HG03521 (cell line): ENCODE data around the gene MRGPRE.
"Not testable (repeated sequence)": the region's sequence is repeated elsewhere in the genome, so short reads cannot be mapped to it uniquely, and the experiment has no call there.

Experiments used
- ATAC-seq: cut with Tn5 transposase; IDR thresholded peaks from one replicate; pipeline ENCODE4 v1.9.1; 2021; ENCODE audit warnings: mild to moderate bottlenecking, moderate library complexity; ENCODE audit not compliant: unreplicated experiment

Gene MRGPRE, protein sequence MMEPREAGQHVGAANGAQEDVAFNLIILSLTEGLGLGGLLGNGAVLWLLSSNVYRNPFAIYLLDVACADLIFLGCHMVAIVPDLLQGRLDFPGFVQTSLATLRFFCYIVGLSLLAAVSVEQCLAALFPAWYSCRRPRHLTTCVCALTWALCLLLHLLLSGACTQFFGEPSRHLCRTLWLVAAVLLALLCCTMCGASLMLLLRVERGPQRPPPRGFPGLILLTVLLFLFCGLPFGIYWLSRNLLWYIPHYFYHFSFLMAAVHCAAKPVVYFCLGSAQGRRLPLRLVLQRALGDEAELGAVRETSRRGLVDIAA

DNA sequence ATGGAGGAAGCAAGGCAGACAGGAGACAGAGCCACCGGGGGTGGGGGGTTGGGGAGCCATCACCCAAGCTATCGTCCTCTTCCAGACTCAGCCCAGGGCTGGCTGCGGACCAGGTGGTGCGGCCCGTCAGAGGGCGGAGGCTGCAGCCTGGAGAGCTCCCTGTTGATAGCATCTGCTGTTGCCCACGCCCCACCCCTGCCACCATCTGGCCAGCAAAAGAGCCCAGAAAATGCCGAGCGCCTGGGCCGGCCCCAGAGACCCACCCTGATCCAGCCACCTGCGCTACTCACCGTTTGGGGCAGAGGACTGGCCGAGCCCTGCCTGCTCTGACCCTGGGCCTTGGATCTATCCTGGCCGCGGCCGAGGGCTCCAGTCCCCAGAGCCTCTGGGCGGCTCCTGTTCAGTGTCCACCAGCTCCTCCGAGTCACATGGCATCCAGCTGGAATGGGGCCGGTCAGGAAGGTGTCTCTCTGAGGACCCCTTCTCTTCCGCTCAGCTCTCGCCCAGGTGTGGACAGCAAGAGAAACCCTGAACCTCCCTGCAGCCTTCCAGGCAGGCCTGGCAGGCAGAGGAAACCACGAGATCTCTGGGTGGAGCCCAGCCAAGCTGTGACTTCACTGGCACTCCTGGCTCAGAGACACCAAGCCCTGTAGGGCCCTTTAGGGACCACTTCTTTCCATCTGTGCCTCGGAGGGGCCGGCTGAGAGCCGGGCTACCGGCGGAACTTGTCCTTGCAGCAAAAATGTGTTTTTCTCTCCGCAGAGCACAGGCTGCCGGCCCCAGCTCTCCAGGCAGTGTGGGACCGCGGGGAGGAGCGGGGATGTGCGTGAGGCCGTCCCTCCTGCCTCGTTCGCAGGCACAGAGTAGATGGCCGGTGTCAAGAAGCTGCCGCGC is at the start of gene MRGPRE:
MRGPRE (minus strand) TSS at position 567 of the 894 bp plus-strand sequence. CDS start 3,618 bp downstream, outside the sequence.
- no peak for ATAC-seq

DNA sequence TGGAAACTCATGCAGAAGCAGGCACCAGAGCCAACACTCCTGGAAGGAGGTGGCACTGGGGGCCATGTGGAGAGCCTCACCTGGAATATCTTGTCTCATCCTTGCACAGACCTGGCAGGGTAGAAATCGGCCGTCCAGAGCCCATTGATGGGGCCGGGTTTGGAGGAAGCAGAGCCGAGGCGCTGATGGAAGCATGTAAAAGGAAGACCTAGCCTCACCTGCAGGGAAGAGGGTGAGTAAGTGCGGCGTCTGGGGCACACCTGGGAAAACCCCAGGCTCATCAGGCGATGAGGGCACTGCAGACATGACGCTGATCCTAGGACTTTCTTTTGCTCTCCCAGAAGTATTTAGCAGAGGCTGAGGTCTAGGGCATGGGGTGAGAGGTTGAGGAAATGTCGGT is 48.9 kb upstream of the MRGPRE start:
- ATAC-seq, result not testable (repeated sequence)

DNA sequence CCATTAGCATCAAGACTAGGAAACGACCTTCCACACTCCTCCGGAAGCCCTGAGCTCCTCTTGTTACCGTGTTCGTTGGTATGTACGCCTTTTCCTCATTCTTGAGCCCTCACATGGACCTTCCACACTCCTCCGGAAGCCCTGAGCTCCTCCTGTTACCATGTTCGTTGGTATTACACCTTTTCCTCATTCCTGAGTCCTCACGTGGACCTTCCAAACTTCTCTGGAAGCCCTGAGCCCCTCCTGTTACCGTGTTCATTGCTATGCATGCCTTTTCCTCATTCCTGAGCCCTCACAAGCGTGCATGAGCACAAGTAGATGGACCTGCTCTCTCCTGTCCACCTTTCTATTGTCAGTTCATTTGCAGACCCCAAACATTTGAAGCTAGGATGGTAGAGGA is 48.4 kb upstream of the MRGPRE start:
- ATAC-seq, result not testable (repeated sequence)

DNA sequence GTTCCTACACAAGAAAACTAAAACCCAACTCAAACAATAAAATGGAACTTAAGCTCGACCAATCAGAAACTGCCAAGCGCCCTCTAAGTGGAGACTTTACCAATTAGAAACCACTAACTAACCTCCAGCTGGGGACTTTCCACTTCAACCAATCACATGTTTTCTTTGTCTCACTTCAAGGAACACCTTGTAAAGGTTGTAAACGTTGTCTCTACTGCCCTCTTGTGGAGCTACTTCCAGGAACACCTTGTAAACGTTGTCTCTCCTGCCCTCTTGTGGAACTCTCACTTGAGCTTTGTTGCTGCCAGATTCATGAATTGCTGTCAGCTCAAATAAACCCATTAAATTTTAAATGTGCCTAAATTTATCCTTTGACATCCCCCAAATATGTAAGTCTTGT is 46.7 kb upstream of the MRGPRE start:
- not testable (repeated sequence) for ATAC-seq

DNA sequence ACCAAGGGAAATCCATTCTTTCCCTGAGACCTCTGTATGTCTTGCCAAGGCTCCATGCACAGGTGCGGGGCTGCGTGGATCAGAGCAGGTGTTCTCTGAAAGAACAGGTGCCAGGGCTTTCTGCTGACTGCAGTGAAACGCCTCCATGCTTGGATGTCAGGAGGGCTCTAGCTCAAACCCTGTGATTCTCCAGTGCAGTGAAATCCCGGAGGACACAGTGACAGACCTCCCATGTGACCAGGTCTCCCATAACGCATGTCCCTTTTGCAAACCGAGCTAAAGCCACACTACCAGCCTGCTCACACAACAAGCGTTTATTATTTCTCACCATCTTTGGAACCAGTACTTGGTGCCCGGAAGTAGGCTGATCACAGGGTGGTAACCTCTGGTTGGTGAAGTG is 41.4 kb upstream of the MRGPRE start:
- not testable (repeated sequence) for ATAC-seq

DNA sequence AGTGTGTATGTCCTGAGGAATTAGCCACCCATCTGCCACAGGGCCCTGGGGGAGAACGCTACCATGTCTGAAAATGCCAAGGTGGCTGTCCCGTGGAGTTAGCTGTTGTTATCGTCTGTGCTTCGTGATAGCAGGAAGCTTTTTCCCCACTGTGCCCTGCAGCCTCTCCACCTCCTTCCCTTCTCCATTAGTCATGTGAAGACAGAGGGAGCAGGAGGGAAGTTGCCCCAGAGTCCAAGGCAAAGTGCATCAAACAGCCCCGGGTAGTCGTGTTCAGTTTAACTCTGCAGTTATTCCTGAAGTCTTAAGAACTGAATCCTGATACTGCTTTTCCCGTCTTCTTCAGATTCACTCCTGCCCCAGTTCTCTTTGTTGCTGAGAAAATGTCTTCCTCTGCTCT is 30.3 kb upstream of the MRGPRE start:
- not testable (repeated sequence) for ATAC-seq

DNA sequence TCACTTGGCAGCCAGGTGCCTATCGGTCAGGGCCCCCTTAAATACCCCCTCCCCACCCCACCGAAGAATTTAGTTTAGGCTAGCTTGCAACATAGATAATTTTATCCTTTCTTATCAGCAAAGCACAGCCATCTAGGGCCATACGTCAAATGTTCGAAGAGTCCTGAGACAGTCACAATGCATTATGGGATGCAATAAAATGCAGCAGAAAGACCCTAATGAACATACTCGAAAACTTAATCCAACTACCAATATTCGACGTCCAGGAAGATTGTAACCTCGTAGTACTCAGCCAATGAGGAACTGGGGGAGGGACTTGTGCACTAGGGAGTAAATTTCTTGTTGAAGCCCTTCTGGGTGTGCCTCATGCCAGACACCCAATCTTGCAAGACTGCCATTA is 29.6 kb upstream of the MRGPRE start:
- ATAC-seq, result not testable (repeated sequence)

DNA sequence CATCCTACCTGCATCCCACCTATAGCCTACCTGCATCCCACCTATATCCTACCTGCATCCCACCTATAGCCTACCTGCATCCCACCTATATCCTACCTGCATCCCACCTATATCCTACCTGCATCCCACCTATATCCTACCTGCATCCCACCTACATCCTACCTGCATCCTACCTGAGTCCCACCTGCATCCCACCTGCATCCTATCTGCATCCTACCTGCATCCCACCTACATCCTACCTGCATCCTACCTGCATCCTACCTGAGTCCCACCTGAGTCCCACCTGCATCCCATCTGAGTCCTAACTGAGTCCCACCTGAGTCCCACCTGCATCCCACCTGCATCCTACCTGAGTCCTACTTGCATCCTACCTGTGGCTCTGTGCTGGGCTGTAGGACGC is 25.3 kb upstream of the MRGPRE start:
- not testable (repeated sequence) for ATAC-seq

DNA sequence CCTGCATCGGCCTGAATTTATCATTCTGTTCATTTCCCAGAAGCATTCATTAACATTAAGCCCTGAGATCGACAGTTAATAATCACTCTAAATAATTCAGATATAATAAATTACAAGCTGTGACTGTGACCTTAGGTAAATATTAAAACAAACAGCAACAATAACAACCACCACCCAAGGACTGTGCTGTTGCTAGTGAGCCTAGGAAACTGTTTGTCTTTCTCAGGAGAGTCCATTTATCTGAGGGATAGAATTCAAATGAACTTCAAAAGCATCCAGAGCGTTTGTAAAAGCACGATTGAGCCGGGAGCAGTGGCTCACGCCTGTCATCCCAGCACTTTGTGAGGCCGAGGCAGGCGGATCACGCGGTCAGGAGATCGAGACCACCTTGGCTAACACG is 23.0 kb upstream of the MRGPRE start:
- ATAC-seq, result not testable (repeated sequence)

DNA sequence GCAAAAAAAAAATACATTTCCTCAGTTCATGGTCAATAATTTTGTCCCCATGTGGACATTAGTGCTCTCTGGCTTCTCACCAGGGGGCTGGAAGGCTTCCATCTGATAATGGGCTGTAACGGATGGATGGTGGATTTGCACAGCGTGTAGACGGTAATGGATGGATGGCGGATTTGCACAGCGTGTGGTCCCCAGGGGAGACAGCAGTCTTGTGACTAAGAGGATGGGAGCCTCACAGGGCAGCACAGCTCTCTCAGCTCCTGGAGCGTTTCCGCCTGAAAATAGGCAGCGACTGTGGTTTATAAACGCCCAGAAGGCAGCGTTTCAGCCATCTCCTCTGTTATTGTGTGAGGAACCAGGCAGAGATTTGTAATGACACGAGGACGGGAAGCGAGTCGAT is 22.6 kb upstream of the MRGPRE start:
- not testable (repeated sequence) for ATAC-seq

DNA sequence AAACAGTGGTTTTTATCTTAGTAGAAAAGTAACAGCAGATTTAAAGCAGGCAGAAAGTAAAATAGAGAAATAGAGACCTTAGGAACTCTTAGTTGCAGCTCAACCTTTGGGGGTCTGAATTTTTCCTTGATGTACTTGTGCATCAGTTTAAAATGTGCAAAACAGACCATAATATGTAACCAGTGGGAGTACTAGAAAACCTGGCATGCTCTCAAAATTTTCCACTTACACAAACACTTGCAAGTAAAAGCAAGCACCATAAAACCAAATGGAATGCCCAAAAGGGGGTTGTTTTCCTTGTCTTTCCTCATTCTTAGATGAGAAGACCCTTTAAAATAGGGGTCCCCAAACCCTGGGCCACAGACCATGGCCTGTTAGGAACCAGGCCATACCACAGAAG is 12.9 kb upstream of the MRGPRE start:
- no peak for ATAC-seq

DNA sequence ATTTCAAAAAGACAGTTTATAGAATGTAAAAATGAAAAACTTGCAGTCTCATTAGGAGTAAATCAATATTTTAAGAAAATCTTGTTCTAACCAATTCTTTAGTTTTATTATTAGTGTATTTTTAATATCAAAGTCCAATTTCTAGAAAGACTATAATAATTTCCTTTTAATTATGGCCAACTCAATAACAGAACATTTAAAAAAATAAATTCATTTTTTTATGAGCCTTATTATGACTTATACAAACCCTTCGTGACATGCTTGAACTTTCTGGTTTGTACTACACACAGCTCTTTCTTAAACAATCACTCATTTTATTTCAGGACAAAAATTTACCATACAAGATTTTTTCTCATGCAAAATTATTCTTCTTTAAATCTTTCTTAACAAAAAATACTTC is 11.7 kb upstream of the MRGPRE start:
- no peak for ATAC-seq

DNA sequence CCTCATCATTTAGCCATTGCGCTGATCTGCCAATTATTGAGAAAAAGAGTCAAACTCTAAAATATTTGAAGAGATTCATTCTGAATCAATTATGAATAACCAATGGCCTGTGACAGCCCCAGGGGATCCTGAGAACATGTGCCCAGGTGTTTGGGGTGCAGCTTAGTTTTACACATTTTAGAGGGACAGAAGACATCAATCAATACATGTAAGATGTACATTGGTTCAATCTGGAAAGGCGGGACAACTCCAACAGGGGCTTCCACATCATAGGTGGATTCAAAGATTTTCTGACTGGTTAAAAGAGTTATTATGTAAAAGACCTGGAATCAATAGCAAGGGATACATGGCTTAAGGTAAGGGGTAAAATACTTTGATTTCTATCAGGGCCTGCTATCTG is 4.9 kb upstream of the MRGPRE start:
- ATAC-seq, result no peak

DNA sequence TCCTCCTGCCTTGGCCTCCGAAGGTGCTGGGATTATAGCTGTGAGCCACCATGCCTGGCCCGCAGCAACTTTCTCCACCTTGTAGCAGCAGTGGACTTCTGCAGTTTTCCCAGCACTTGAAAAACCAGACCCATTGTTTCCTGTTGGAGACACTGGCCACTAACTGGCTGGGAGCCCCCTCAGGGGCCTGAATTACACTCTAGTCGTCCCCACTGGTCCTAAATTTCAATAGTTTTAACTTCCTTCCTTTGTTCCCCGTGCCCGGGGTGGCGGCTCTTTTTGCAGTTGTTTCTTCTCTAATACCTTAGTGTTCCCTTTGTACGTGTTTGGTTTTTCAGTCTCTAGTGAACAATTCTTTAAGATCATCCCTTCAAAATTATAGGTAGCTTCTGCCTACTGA is 2.6 kb upstream of the MRGPRE start:
- no peak for ATAC-seq

DNA sequence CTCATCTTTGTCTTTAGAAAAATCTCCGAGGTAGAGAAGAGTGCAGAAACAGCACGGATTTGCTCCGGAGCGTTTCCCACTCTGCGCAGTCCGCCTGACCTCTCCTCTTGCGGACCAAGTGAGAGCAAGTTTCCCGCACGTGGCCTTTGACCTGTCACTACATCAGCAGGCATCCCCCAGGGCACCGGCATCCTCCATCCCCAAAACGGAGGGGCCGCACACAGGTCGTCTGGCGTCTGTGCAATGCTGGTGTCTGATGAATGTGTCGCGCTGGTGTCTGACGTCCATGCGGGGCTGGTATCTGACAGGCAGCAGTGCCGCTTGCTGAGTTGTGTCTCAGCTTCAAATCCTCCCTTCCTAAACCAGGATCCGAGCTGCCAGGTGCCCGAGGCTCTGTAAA is 739 bp upstream of the MRGPRE start:
- ATAC-seq, result no peak

DNA sequence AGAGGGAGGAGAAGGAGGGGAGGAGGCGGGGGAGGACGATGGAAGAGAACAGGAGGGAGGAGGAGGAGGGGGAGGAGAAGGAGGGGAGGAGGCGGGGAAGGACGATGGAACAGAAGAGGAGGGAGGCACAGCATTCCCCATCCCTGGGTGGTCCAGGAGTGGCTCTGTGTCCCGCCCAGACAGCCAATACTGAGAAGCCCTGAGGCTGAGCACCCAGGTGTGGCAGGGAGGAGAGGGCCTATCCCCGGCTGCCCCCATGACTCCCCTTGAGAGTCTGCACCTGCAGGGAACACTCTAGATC is 717 bp downstream of the MRGPRE start:
- no peak for ATAC-seq

DNA sequence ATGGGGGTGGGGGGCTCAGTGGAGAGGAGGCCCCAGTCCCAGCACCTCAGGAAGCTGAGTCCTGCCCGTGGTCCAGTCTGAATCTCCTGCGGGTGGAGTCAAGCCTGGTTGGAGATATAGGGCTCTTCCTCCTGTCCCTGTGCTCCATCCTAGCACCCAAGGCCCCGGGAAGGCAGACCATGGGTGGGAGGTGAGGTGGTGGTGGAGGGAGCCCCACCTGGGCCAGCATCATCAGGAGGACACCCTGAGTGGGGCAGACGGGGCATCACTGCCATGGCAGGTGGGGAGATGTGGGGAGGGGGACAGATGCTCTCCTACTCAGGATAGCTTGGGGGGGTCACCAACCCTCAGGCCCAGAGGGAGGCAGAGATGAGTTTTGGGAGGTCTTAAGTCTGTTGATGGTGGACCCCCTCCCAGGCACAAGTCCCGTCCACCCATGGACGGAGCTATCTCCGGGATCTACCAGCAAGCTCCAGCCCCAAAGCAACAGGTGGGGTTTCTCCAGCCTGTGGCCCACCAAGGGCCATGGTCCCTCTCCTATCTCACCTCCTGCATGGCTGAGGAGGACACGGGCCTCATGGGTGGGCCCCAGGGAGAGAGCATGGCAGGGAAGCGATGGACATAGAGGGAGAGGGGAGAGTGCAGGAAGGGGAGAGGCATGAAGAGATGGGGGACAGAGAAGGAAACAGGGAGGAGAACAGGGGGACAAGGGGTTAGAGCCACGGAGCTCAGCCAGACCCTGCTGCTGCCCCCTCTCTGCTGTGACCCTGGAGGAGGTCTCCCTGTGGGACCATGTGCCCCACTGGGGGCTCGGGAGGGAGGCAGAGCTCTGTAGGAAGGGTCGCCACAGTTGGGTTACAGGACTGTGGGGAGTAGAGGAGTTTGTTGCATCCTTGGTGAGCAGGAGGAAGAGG is 1.3 kb downstream of the MRGPRE start:
- no peak for ATAC-seq

DNA sequence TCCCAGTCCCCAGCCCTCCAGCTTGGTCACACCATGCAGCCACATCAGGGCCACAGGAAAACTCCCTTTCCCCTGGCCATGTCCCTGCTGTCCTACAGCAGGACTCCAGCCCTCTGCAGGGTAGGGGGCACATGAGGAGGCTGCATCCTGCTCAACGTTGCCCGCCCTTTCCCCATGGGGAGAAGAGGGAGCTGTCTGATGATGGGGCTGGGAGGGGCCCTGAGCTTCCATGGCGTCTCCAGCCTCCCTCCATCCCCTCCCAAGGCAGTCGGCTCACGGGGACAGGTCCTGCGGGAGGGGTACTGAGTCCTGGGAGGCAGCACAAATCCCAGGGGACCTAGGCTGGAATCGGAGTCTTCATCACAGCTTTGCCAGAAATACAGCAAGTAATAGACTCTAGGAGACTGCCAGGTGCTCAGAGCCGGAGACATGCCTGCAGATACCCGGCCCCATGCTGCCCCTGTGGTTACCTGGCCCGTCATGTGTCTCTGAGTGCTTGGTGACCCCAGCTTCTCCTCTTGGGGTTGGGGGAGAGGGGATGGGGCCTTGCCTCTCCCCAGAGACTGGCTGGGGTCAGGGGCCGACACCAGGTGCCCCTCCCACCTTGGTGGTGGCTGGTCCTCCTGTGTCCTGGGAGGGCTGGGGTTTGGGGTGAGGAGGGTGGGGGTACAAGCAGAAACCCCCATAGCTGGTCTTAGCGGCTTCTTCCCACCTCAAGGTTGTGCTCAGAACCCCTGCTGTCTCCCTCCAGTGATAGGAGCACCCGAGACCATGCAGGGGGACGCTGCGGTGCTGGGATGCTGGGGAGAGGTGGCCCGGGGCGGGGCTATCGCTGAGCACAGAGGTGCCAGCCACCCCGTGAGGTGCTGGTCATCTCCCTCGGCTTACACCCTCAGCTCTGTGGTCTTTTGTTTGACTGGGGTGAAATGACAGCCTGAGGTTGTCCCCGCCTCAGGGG is 2.3 kb downstream of the MRGPRE start:
- no peak for ATAC-seq

DNA sequence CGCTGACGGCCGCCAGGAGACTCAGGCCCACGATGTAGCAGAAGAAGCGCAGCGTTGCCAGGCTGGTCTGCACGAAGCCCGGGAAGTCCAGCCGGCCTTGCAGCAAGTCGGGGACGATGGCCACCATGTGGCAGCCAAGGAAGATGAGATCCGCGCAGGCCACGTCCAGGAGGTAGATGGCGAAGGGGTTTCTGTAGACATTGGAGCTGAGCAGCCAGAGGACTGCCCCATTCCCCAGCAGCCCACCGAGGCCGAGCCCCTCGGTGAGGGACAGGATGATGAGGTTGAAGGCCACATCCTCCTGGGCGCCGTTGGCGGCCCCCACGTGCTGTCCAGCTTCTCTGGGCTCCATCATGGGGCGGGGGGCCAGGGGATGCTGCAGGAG is 3.8 kb downstream of the MRGPRE start:
- ATAC-seq, result no peak
